ENCODE measurements around the gene GATA2.

The GATA2 gene

DNA sequence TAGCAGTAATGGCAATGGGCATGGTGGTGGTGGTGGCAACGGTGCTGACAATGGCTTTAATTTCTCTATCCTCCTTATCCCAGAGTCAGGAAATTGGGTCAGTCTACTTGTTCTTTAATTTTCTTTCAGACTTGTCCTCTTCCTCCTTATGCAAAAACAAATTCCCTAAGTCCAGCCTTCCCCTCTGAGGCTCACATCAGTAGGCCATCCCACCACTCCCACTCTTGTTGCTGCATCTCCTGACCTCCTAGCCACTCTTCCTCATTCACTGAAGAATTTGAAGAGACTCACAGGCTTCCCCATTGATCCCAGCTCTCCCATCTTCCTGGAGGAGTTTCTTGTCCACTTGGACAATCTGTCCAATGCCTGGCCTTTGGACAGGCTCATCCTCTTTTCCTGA is 46.2 kb downstream of the GATA2 start:
- TF ChIP-seq, protein P1, sequence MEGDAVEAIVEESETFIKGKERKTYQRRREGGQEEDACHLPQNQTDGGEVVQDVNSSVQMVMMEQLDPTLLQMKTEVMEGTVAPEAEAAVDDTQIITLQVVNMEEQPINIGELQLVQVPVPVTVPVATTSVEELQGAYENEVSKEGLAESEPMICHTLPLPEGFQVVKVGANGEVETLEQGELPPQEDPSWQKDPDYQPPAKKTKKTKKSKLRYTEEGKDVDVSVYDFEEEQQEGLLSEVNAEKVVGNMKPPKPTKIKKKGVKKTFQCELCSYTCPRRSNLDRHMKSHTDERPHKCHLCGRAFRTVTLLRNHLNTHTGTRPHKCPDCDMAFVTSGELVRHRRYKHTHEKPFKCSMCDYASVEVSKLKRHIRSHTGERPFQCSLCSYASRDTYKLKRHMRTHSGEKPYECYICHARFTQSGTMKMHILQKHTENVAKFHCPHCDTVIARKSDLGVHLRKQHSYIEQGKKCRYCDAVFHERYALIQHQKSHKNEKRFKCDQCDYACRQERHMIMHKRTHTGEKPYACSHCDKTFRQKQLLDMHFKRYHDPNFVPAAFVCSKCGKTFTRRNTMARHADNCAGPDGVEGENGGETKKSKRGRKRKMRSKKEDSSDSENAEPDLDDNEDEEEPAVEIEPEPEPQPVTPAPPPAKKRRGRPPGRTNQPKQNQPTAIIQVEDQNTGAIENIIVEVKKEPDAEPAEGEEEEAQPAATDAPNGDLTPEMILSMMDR (conservative IDR thresholded peaks at IDR 0.05; ENCODE audit: control insufficient read depth, insufficient read depth, low read depth, low read length): no peak

DNA sequence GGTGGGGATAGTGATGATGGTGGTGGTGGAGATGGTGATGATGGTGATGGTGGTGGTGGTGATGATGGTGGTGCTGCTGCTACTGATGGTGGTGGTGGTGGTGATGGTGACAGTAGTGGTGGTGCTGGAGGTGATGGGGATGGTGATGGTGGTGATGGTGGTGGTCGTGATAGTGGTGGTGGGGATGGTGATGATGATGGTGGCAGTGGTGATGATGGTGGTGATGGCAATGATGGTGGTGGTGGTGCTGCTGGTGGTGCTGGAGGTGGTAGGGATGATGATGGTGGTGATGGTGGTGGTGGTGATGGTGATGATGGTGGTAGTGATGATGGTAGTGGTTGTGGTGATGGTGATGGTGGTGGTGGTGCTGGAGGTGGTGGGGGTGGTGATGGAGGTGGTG is 47.6 kb downstream of the GATA2 start:
- no peak overlapping the region for H3K4me3 ChIP-seq (ENCODE audit: control insufficient read depth, low read depth, low read length)
- TF ChIP-seq, protein P1 (conservative IDR thresholded peaks at IDR 0.05; ENCODE audit: control insufficient read depth, insufficient read depth, low read depth, low read length): no peak
- DNase-seq (ENCODE audit: low read depth): no peak

More for the DNA sequence above, 46.2 kb downstream of the GATA2 start:
- DNase-seq (ENCODE audit: low read depth): no peak
- H3K4me3 ChIP-seq (ENCODE audit: control insufficient read depth, low read depth, low read length): no peak overlapping the region

DNA sequence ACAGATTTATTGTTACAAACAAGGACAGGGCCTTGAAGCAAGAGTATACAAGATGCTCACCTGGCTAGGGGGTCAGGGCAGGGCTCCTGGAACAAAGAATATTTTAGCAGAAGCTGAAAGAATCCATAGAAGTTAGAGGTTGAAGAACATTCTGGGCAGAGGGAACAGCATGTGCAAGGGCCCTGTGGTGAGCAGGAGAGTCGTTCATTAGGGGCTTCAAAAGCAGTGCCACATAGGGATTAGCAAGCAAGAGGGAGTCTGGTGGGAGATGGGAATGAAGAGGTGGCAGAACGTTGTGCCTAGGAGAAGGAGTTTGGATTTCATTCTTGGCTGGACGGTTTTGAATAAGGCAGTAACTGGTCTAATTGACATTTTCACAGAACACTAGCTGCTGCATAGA is 49.2 kb downstream of the GATA2 start:
- H3K4me3 ChIP-seq (ENCODE audit: control insufficient read depth, low read depth, low read length): no peak overlapping the region
- TF ChIP-seq, protein P1 (conservative IDR thresholded peaks at IDR 0.05; ENCODE audit: control insufficient read depth, insufficient read depth, low read depth, low read length): no peak
- no peak for DNase-seq (ENCODE audit: low read depth)

DNA sequence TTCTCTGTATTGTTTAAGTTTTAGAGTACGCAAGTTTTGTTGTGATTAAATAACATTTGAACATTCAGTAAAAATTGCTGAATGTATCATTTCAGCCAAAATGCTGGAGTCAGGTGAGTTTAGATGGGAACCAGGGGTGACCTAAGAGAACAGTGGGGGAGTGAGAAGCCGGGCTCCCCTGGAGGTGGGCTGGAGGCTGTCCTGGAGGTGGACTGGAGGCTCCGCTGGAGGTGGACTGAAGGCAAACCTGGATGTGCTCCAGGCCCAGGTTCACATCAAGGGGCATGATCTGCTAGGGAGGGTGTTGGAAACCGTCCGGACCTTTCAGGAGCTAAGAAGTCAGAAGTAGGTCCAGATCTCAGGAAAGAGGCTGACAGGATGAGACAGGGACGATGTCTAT is 50.1 kb downstream of the GATA2 start:
- TF ChIP-seq, protein P1 (conservative IDR thresholded peaks at IDR 0.05; ENCODE audit: control insufficient read depth, insufficient read depth, low read depth, low read length): no peak
- no peak overlapping the region for H3K4me3 ChIP-seq (ENCODE audit: control insufficient read depth, low read depth, low read length)
- no peak for DNase-seq (ENCODE audit: low read depth)

DNA sequence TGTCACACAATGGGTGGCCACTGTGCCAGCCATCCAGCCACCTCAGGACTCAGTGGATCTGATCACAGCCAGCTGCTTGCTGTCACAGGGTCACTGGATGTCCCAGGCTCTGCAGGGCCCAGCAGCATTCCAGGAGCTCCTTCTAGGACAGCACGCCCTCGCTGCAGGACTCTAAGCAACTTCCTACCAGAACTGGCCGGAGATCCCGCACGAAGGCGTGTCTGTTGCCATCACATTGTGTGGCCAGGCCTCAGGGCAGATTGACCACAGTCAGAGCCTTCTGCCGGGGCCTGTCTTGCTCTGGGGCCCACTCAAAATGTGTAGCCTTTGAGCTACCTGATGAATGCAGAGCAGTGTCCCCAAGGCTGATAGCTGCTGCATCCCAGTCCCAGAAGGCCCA is 50.9 kb downstream of the GATA2 start:
- TF ChIP-seq, protein P1 (conservative IDR thresholded peaks at IDR 0.05; ENCODE audit: control insufficient read depth, insufficient read depth, low read depth, low read length): no peak
- no peak overlapping the region for H3K4me3 ChIP-seq (ENCODE audit: control insufficient read depth, low read depth, low read length)
- DNase-seq (ENCODE audit: low read depth): no peak

DNA sequence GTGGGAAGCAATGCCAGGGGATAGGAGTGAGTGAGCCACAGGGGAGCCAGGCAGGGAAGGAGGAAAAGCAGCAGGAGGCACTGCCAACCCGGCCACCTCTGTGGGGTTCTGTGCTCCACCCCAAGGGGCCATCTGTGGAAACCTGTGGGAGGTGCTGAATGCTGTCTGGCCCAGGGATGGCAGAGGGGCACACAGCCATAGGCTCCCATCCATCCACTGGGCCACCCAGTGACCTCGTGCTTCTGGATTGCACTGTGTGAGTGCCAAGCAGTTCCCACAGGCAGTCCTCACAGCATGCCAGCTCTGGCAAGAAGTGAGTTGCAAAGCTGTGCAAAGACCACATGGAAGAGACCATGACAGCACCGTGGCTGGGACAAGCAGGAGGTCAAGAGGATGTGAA is 53.8 kb downstream of the GATA2 start:
- H3K4me3 ChIP-seq (ENCODE audit: control insufficient read depth, low read depth, low read length): no peak overlapping the region
- TF ChIP-seq, protein P1 (conservative IDR thresholded peaks at IDR 0.05; ENCODE audit: control insufficient read depth, insufficient read depth, low read depth, low read length): no peak
- no peak for DNase-seq (ENCODE audit: low read depth)

DNA sequence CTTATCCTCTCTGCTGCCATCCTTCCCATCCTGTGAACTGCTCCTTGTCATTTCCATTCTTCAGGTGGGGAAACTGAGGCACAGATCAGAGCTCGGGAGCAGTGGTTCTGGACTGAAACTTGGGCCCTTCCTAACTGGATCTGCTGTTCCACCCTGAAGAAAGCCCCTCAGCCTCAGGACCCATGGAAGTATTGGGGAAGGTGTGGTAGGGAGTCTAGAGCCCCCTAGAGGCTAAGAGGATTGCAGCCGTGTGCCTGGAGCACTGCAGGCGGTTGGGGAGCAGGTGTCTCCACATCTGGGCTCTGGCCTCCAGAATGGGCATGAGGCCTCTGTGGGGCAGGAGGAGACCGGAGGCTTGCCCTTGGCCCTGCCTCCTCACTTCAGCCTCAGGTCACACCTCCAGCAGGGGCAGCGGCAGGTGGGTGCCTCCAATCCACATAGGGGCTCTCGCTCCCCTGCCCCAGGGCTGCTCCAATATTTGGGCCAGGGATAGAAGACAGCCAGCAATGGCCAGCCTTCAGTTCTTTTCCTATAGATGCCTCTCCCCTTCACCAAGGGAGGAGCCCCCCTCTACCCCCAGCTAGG is 54.4 kb downstream of the GATA2 start:
- TF ChIP-seq, protein P1 (conservative IDR thresholded peaks at IDR 0.05; ENCODE audit: control insufficient read depth, insufficient read depth, low read depth, low read length): peak; percentile 46
- H3K4me3 ChIP-seq (ENCODE audit: control insufficient read depth, low read depth, low read length): no peak overlapping the region
- no peak for DNase-seq (ENCODE audit: low read depth)

Measured in fibroblast of mammary gland (primary cell).